HepG2 (cell line): ENCODE measurements around the gene PRKCB. TPM values are rescaled to one million over a fixed set of nuclear protein-coding genes. Genes with fewer than 3 reads are reported as not detected.

Source experiments
- ATAC-seq: fragments of 200-7000 bp; cut with Tn5 transposase; 3 replicates; pipeline ENCODE4 v1.9.1; 2020; ENCODE audit warnings: mild to moderate bottlenecking, moderate library complexity
- BruUV-seq: library from RNA; stranded (reverse); fragments of 400-500 nt; replicated peaks from 2 replicates; lab custom pipeline; 2021; lab: Mats Ljungman, UMichigan
- CTCF ChIA-PET: fragments of 300-600 bp; formaldehyde crosslinking; extraction: SDS; loops from one replicate; lab custom pipeline; 2021; ENCODE audit warnings: low total read pairs, inconsistent platforms, low intra/inter-chr PET ratio; lab: Yijun Ruan, JAX
- POLR2A ChIA-PET: fragments of 350-600 bp; sonication (Branson Sonifier 250); formaldehyde crosslinking; loops from one replicate; lab custom pipeline; 2020; ENCODE audit warnings: antibody characterized with exemption, inconsistent platforms; lab: Yijun Ruan, JAX
- DNase-seq: peaks from one replicate; pipeline ENCODE4 v3.0.0-alpha.2; 2015; ENCODE audit warnings: low spot score
- FAIRE-seq: peaks from 3 replicates; lab custom pipeline; 2011; peaks lifted over from hg19 to GRCh38; lab: Jason Lieb, UNC
- H2AFZ ChIP-seq: one replicate; pipeline ENCODE4 v1.6.1; 2011; ENCODE audit warnings: low read length, inconsistent platforms
- H3K27ac ChIP-seq: fragments of 300-600 bp; 3 replicates; pipeline ENCODE4 v1.8.0; 2011; ENCODE audit warnings: mixed run types, mild to moderate bottlenecking, mixed read lengths, low read length, inconsistent platforms; ENCODE audit not compliant: insufficient read depth; ENCODE audit errors: extremely low read length
- H3K27me3 ChIP-seq, 2 experiments: fragments of 200-600 bp in 1 of 2; 2 replicates in 1 of 2; 3 replicates in 1 of 2; pipeline versions ENCODE4 v1.6.0 to v1.8.0; 2011; ENCODE audit warnings: low read length in 2 of 2, mild to moderate bottlenecking in 2 of 2, moderate library complexity in 2 of 2, inconsistent platforms in 1 of 2; ENCODE audit not compliant: insufficient read depth in 2 of 2, control insufficient read depth in 1 of 2
- H3K36me3 ChIP-seq, 2 experiments: fragments of 200-600 bp in 1 of 2; replicated peaks in 1 of 2; 2 replicates in 1 of 2; 3 replicates in 1 of 2; pipeline versions ENCODE4 v1.5.1 to v1.8.0; 2011; ENCODE audit warnings: low read length in 2 of 2, inconsistent platforms in 1 of 2; ENCODE audit not compliant: insufficient read depth in 2 of 2, control insufficient read depth in 1 of 2
- H3K4me1 ChIP-seq: 2 replicates; pipeline ENCODE4 v1.5.1; 2012; ENCODE audit warnings: low read length, inconsistent platforms; ENCODE audit not compliant: insufficient read depth
- H3K4me2 ChIP-seq: 2 replicates; pipeline ENCODE4 v1.6.0; 2011; ENCODE audit warnings: low read depth, low read length, inconsistent platforms
- H3K4me3 ChIP-seq, 3 experiments: fragments of 200-600 bp in 1 of 3; sonication (generic), shearing (Covaris generic) in 1 of 3; replicated peaks in 1 of 3; 2 replicates each; pipeline ENCODE4 v1.5.1; 2011 to 2016; ENCODE audit warnings: low read length in 3 of 3, inconsistent platforms in 2 of 3, low read depth in 2 of 3, mild to moderate bottlenecking in 2 of 3, control low read depth in 1 of 3, mixed read lengths in 1 of 3; ENCODE audit not compliant: insufficient read depth in 1 of 3
- H3K79me2 ChIP-seq: one replicate; pipeline ENCODE4 v1.6.1; 2011; ENCODE audit warnings: low read length, inconsistent platforms; ENCODE audit not compliant: insufficient read depth
- H3K9ac ChIP-seq: 2 replicates; pipeline ENCODE4 v1.6.0; 2011; ENCODE audit warnings: mild to moderate bottlenecking, low read depth, low read length, inconsistent platforms; ENCODE audit not compliant: insufficient read depth
- H3K9me3 ChIP-seq: 2 replicates; pipeline ENCODE4 v1.5.1; 2012; ENCODE audit warnings: mild to moderate bottlenecking, low read length
- H4K20me1 ChIP-seq: 2 replicates; pipeline ENCODE4 v1.6.0; 2011; ENCODE audit warnings: inconsistent platforms, mild to moderate bottlenecking, low read length, moderate library complexity; ENCODE audit not compliant: insufficient read depth
- PRDM4 ChIP-seq: sonication (generic); formaldehyde crosslinking; IDR thresholded peaks from 2 replicates; pipeline ENCODE4 v1.9.0; 2021; ENCODE audit warnings: missing genetic modification reagents, borderline replicate concordance
- ZNF414 ChIP-seq: sonication (generic); formaldehyde crosslinking; IDR thresholded peaks from 2 replicates; pipeline ENCODE4 v1.5.0; 2020; ENCODE audit warnings: missing genetic modification reagents
- ZNF512 ChIP-seq: sonication (generic); formaldehyde crosslinking; IDR thresholded peaks from 2 replicates; pipeline ENCODE4 v1.4.0; 2020; ENCODE audit warnings: mild to moderate bottlenecking, missing genetic modification reagents
- WGBS: methylation state at CpG from one replicate; pipeline ENCODE4 v1.1.6; 2017; ENCODE audit warnings: low lambda C conversion rate; 5-methylcytosine and 5-hydroxymethylcytosine counted together
- in situ Hi-C: cut with HindIII; loops from 2 replicates; pipeline ENCODE4 v1.10.0; 2017; ENCODE audit warnings: low pct_unique_long_range_greater_than_20kb; ENCODE audit not compliant: extremely low pct_ligation_motif_present
- intact Hi-C: fragments of 100-400 bp; cut with micrococcal nuclease; formaldehyde crosslinking; loops from one replicate; pipeline ENCODE4 v1.10.0; 2022; ENCODE audit not compliant: unreplicated experiment
- polyA plus RNA-seq, 8 experiments: library from polyadenylated mRNA; depleted of rRNA in 3 of 8; stranded (reverse) in 7 of 8; unstranded in 1 of 8; fragments of >200 nt; fragmentation: Illumina TruSeq in 4 of 8; extraction: Trizol in 4 of 8; gene quantifications; 2 replicates each; pipeline versions ENCODE4 v1.2.1 to v1.2.3, GENCODE V29; 2011 to 2016; ENCODE audit warnings: low read depth in 4 of 8, missing spikeins in 1 of 8, mixed read lengths in 1 of 8; ENCODE audit not compliant: insufficient read depth in 1 of 8
- total RNA-seq, 5 experiments: library from RNA; depleted of rRNA; stranded (reverse); fragments of >200 nt; fragmentation: Illumina TruSeq; extraction: Trizol; gene quantifications; 2 replicates each; pipeline ENCODE4 v1.2.3, GENCODE V29; 2016; ENCODE audit warnings: low read depth in 1 of 5

The PRKCB gene
- total and polyA plus RNA-seq, 2 of the 13 experiments (the other 11 are each of a cell fraction or from before 2014, with no cell fraction given) = 0.01 TPM; not detected in 1

GRCh38 chr16:23865853-23866252, 30.1 kb downstream of the PRKCB start:
- POLR2A ChIA-PET = no interaction called here
- Histone ChIP-seq H3K4me2 (no peak overlapping the region), H3K9me3 (no peaks in the 10 kb centered on the region), H3K9ac (no peak overlapping the region), H3K36me3 (no peaks in the 10 kb centered on the region), H3K27ac (no peak overlapping the region), H3K4me3 (no peak overlapping the region), H3K4me1 (peaks cover 12% of the 10 kb centered on the region), H2AFZ (no peak overlapping the region), H4K20me1 (no peaks in the 10 kb centered on the region), H3K79me2 (no peaks in the 10 kb centered on the region), H3K27me3 (peaks cover 0 to 21% of the 10 kb centered on the region in 2 experiments; a peak in 1 of 5 replicates)
- in situ Hi-C loops (no loop called here), intact Hi-C loops (no loop called here)
- FAIRE-seq (no peak), ATAC-seq (no peak), DNase-seq (no peak)
- no peak for TF ChIP-seq PRDM4 (CRISPR knock-in tag)
- WGBS = 5% methylated on average over 2 of the region's 2 CpGs
- CTCF ChIA-PET = no interaction called here
- no TSS peak for BruUV-seq

GRCh38 chr16:23866621-23867020, 30.8 kb downstream of the PRKCB start:
- DNase-seq (no peak), ATAC-seq (no peak), FAIRE-seq (no peak)
- no peak overlapping the region for H3K4me3 ChIP-seq
- peaks cover 0 to 23% of the 10 kb centered on the region in 2 experiments; a peak in 1 of 5 replicates for H3K27me3 ChIP-seq
- no TSS peak for BruUV-seq
- H3K27ac ChIP-seq = no peak overlapping the region
- no peak overlapping the region for H2AFZ ChIP-seq
- no peaks in the 10 kb centered on the region for H4K20me1 ChIP-seq
- intact Hi-C loops (no loop called here), in situ Hi-C loops (no loop called here)
- H3K4me1 ChIP-seq = peaks cover 12% of the 10 kb centered on the region
- no peak overlapping the region for H3K9ac ChIP-seq
- ChIA-PET POLR2A (no interaction called here), CTCF (no interaction called here)
- 3% methylated on average over 4 of the region's 4 CpGs for WGBS
- H3K4me2 ChIP-seq = no peak overlapping the region
- H3K79me2 ChIP-seq = no peaks in the 10 kb centered on the region
- no peaks in the 10 kb centered on the region for H3K36me3 ChIP-seq
- no peaks in the 10 kb centered on the region for H3K9me3 ChIP-seq
- TF ChIP-seq ZNF512 (CRISPR knock-in tag) (peak; percentile 34; the same call in 1 of the 2 replicates), ZNF414 (no peak)
